Hepatocyte (in vitro differentiated cells): ENCODE results near the gene CHAT.

Experiments used
- EZH2phosphoT487 ChIP-seq: fragments of 200-600 bp; sonication (generic); IDR thresholded peaks from one replicate; pipeline ENCODE4 v1.6.1; 2018; ENCODE audit warnings: antibody characterized with exemption, mild to moderate bottlenecking, low read depth, moderate library complexity; ENCODE audit not compliant: unreplicated experiment, severe bottlenecking
- TF ChIP-seq, protein P1 (sequence below): fragments of 200-600 bp; sonication (generic); IDR thresholded peaks from 2 replicates; pipeline ENCODE4 v1.5.1; 2016; ENCODE audit warnings: antibody characterized with exemption, mild to moderate bottlenecking; ENCODE audit not compliant: poor library complexity

DNA sequence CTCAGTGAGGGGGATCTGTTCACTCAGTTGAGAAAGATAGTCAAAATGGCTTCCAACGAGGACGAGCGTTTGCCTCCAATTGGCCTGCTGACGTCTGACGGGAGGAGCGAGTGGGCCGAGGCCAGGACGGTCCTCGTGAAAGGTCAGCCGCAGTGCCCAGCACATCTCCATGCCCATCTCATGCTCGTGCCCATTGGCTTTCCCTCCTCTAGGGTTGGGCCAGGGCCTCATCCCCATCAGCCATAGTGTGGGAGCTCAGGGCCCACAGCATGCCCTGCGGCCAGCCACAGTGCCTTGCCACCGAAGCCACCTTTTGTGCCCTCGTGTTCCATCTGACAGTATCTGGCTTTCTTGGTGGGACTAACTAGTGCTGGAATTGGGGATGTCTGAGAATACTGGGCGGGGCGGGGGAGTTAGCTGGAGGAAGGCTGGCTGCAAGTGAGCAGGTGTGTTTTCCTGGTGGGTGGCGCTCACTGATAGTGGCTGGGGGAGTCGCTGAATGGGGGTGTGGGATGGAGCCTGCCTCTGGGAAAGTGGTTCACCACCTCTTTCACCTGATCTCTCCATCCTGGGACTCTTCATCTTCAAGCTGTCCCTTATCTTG lies 13.9 kb downstream of the CHAT start:
- TF ChIP-seq EZH2phosphoT487 = no peak
- TF ChIP-seq, protein P1, sequence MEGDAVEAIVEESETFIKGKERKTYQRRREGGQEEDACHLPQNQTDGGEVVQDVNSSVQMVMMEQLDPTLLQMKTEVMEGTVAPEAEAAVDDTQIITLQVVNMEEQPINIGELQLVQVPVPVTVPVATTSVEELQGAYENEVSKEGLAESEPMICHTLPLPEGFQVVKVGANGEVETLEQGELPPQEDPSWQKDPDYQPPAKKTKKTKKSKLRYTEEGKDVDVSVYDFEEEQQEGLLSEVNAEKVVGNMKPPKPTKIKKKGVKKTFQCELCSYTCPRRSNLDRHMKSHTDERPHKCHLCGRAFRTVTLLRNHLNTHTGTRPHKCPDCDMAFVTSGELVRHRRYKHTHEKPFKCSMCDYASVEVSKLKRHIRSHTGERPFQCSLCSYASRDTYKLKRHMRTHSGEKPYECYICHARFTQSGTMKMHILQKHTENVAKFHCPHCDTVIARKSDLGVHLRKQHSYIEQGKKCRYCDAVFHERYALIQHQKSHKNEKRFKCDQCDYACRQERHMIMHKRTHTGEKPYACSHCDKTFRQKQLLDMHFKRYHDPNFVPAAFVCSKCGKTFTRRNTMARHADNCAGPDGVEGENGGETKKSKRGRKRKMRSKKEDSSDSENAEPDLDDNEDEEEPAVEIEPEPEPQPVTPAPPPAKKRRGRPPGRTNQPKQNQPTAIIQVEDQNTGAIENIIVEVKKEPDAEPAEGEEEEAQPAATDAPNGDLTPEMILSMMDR = no peak
